ENCODE measurements around the gene PPP1R13B.
A peak's percentile ranks its signal among the peaks of the same experiment; 100 is the strongest.

The PPP1R13B gene

DNA sequence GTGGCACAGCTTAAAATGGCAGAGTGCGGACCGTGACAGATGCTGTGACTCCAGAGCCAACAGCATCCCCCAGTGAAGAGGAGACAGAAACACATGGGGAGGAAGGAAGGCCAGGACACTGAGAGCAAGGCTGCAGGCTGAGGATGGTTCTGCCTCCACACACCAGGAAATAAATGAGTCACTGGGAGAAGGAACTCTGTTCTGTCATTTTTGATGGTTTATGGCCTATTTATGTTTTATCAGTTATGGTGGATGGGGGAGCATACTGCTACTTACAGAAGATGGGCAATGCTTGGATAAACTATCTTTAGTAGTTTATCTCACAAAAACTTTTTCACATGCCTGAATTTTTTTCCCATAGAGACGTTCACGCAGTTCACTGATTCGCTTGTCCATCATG is 97.9 kb downstream of the PPP1R13B start:
- Mint-ChIP-seq H3K36me3 (peaks cover 6 to 13% of the 10 kb centered on the region in 2 donors), H3K9me3 (no peaks in the 10 kb centered on the region), H3K27me3 (no peaks in the 10 kb centered on the region), H3K4me3 (no peak overlapping the region), H3K27ac (no peak overlapping the region), H3K4me1 (no peaks in the 10 kb centered on the region)
- ATAC-seq (replicated peaks) (no peak), DNase-seq (no peak)

DNA sequence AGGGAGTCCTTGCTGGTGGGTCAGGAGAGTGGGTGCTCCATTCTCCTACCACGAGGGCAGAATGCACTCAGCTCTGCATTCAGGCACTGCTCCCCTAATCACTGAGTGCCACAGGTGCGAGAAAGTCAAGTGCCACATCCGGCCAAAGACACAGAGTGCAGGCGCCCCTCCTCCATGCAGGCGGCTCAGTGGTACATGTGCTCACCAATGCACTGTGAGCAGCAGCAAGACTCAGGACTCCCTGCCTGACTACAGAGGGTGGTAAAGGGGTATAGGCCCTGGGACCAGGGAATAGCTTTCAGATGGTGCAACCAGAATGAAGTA is 98.9 kb downstream of the PPP1R13B start:
- Mint-ChIP-seq H3K4me1 (no peaks in the 10 kb centered on the region), H3K27me3 (no peaks in the 10 kb centered on the region), H3K4me3 (no peak overlapping the region), H3K9me3 (no peaks in the 10 kb centered on the region), H3K27ac (no peak overlapping the region), H3K36me3 (peaks cover 6 to 9% of the 10 kb centered on the region in 2 donors)
- ATAC-seq (replicated peaks) (no peak), DNase-seq (no peak)

DNA sequence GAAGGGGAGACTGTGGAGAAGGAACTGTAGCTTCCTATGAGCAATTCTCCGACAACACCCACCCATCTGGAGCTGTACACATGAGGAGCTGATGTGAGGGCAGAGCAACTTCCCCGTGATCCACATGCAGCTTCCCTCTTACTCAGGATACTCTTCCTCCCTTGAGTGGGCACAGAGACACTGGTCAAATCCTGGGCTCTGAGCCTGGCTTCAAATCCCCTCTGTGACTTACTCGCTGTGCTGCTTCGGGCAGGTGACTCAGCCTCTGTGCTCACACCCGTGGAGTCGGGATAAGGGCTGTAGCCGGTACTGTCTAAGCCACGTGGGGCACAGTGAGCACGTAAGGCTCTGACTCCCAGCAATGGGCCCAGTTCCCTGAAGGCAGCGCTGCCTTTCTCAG is 100.7 kb downstream of the PPP1R13B start:
- Mint-ChIP-seq H3K4me3 (no peak overlapping the region), H3K4me1 (no peaks in the 10 kb centered on the region), H3K27ac (no peak overlapping the region), H3K27me3 (no peaks in the 10 kb centered on the region), H3K36me3 (peaks cover 9 to 13% of the 10 kb centered on the region in 2 donors), H3K9me3 (no peaks in the 10 kb centered on the region)
- no peak for ATAC-seq (replicated peaks)
- DNase-seq, result no peak

DNA sequence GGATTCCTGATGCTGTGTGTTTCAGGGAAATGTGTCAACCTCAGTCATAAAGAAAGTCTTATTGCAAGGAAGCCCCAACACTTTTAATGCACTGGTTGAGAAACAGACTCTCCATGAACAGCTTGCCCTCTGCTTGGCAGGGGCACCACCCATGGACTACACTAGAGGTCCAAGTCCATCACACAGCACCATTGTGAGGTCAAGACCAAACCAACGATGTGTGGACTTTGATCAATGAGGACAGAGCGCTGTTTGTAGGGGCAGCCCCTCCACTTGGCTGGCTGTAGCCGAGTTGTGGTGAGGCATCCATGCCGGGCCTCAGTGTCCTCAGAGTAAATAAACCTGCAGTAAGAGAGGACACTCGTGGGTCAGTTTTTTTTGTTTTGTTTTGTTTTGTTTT is 102.0 kb downstream of the PPP1R13B start:
- DNase-seq (no peak), ATAC-seq (replicated peaks) (no peak)
- Mint-ChIP-seq H3K4me1 (no peaks in the 10 kb centered on the region), H3K27me3 (no peaks in the 10 kb centered on the region), H3K9me3 (no peaks in the 10 kb centered on the region), H3K4me3 (no peak overlapping the region), H3K27ac (no peak overlapping the region), H3K36me3 (peaks cover 10 to 14% of the 10 kb centered on the region in 2 donors)

DNA sequence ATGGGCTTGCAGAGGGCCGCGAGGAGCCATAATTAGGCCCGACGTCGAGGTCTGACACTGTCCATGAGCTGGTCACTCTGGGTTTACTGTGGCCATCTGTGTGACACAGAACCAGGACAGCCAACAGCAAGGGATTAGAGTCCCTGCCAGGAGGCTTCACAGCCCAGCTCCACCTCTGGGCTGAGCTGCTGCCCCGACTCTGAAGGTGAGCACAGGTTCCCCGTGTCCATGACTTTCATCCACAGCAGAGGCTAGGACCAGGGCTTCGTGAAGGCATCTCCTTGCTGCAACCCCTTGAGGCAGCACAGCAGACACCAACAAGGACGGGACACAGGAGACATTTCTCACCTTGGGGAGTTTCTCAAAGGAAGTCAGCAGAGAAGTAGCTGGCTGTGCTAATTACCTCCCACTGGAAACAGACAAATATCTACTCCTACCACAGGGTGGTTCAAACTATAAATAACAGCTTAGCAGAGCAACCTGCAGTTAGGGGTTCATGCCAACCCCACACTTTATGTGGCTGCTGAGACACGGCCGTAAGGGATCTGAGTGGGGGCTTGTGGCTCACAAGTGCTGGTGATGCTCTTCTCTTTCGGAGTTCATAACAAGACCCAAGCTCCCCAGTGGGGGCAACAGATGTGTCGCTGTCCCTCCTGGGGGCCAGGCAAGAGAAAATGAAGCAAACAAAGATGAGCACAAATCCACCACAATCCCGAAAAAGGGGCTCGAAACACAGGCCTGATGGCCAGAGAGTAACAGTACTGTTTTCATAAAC is 102.6 kb downstream of the PPP1R13B start:
- Mint-ChIP-seq H3K36me3 (peaks cover 10 to 16% of the 10 kb centered on the region in 2 donors), H3K27me3 (no peaks in the 10 kb centered on the region), H3K9me3 (no peaks in the 10 kb centered on the region), H3K4me3 (no peak overlapping the region), H3K27ac (no peak overlapping the region), H3K4me1 (no peaks in the 10 kb centered on the region)
- DNase-seq (no peak), ATAC-seq (replicated peaks) (no peak)

DNA sequence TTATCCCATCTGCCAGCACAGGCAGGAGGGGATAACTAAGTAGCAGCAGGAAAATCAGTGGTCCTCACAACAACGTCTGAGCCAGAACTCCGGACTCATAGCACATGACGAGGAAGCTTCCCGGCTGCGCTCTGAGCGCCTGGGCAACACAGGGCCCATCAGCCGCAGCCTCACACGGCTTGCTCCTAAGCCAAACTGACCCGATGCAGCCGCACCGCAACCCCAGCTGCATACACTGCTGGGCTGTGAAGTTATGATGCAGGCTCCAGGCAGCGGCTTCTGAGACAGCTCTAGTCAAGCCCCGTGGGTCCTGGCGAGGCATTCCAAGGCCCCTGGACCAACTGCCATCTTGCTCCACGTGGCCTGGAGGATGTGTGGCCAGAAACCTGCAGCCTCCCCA is 103.7 kb downstream of the PPP1R13B start:
- no peaks in the 10 kb centered on the region for H3K4me1 Mint-ChIP-seq
- DNase-seq, result no peak
- no peak for ATAC-seq (replicated peaks)
- H3K4me3 Mint-ChIP-seq, result no peak overlapping the region
- H3K36me3 Mint-ChIP-seq, result peaks cover 14 to 18% of the 10 kb centered on the region in 2 donors
- no peaks in the 10 kb centered on the region for H3K27me3 Mint-ChIP-seq
- H3K9me3 Mint-ChIP-seq, result no peaks in the 10 kb centered on the region
- H3K27ac Mint-ChIP-seq, result no peak overlapping the region

DNA sequence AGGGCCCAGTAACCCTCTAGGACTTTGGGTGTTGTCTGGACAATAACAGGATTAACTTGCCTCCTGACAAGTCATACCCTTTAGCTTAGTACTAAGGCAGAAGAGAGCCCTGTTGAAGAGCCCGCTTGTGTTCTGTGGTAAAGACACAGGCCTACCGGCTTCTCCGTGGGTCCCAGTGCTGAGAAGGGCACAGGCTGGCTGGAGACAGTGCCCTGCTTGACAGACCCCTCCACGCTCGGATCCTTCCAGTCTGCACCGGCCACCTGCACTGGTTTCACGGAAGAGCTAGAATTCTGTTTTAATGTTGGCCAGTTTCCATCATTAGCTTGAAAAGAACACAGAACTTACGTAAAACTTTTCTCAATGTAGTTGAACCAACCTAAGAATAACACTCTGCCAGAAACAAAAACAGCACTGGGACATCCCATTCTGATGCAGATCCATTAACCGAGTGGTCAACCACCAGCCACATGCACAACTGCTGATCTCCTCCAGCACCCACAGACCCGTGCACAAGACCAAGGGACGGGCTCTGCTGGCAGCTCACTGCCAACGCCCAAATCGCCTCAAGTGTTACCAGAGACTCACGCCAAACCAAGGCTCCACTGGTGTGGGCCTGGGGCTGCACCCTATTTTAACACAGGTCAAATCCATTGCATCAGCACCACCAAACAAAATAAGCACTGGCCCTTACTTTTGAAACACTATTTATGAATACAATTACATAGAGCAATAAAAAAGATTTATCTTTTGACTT is 104.7 kb downstream of the PPP1R13B start:
- Mint-ChIP-seq H3K9me3 (no peaks in the 10 kb centered on the region), H3K27ac (peak overlapping the region; percentile 3), H3K36me3 (peaks cover 21 to 27% of the 10 kb centered on the region in 2 donors), H3K4me1 (no peaks in the 10 kb centered on the region), H3K4me3 (no peak overlapping the region), H3K27me3 (no peaks in the 10 kb centered on the region)
- ATAC-seq (replicated peaks) (no peak), DNase-seq (no peak)

DNA sequence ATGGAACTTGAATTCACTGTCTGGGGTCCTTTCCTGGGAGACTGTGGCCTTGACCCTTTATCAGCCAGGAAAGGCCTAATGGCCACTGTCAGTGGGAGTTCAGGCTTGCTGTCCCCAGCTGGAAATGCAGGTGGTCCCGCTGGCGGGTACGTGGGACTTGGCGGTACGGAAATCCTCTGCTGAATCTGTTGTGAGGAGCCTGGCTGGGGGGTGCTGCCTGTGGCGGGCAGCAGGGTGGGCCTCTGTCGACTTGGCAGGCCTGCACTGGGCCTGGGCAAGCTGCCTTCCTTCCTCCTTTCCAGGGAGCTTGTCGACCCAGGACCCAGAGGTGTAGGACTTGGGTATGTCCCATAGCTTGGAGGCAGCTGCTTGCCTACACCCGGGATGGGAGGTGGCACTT is 105.5 kb downstream of the PPP1R13B start:
- DNase-seq (no peak), ATAC-seq (replicated peaks) (no peak)
- H3K4me1 Mint-ChIP-seq, result no peaks in the 10 kb centered on the region
- H3K9me3 Mint-ChIP-seq, result no peaks in the 10 kb centered on the region
- H3K4me3 Mint-ChIP-seq, result no peak overlapping the region
- H3K36me3 Mint-ChIP-seq, result peaks cover 22 to 27% of the 10 kb centered on the region in 2 donors
- no peaks in the 10 kb centered on the region for H3K27me3 Mint-ChIP-seq
- H3K27ac Mint-ChIP-seq, result peak overlapping the region; percentile 20

DNA sequence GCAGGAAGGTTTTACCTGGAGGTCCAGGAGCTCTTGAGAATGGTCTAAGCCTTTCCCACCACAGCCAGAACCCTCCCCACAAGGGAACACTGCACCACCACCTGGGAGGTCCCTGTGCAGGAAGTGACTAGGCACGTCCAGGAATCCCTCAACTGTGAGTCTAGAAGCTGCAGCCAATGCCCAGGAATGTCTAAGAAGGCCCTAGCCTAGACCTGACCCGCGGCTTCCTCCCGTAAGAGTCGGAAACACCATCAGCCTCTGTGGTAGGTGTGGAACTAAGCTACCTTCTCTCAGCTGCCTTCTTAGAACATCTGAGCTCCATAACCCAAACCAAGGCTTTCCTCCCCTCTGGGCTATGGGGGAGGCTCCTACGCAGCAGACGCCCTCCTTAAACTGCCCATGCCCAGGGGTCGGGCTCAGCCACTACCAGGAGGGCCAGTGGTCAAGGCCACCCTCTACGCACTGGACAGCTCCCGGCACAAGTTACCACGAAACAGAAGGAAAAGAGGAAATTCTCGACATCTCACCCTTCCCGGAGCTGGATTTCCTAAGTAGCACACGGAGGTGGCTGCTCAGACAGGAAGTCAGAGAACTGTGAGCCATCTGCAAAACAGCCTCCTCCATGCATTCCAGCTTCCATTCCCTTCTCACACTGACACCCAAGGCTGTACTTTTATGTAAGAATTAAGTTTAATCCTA is 106.2 kb downstream of the PPP1R13B start:
- no peak for ATAC-seq (replicated peaks)
- H3K36me3 Mint-ChIP-seq, result peaks cover 22 to 25% of the 10 kb centered on the region in 2 donors
- H3K27ac Mint-ChIP-seq, result no peak overlapping the region
- no peak for DNase-seq
- H3K27me3 Mint-ChIP-seq, result no peaks in the 10 kb centered on the region
- no peaks in the 10 kb centered on the region for H3K9me3 Mint-ChIP-seq
- no peak overlapping the region for H3K4me3 Mint-ChIP-seq
- no peaks in the 10 kb centered on the region for H3K4me1 Mint-ChIP-seq

DNA sequence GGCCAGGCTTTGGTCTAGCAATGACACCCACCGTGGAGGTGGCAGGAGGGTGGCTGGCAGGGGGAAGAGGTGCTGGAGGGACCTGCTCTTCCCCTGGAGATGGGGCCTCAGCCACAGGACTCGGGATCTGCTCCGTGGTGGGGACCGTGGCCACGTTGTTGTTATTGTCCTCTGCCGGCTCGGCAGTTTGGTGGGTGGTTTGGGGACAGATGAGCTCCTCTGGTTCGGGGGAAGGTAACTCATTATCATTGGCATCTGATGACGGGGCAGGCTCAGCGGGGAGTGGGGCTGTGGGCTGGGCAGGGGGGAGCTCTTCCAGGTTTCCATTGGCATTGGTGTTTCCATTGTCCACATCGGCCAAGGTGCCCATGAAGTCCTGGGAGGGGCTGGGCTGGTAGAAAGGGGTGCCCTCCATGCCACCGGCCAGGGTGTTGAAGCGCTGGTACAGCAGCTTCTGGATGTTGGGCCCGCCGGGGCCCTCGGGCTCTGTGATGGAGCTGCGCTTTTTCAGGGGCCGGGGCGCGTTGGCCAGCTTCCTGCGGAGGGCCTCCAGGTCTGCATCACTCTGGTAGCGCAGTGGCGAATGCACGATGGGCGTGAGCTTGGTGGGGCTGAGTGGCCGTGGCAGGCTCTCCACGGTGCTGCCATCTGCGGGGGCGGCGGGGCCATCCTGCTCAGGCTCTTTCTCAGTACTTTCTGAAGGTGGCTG is 107.4 kb downstream of the PPP1R13B start:
- Mint-ChIP-seq H3K9me3 (no peaks in the 10 kb centered on the region), H3K27ac (no peak overlapping the region), H3K36me3 (peaks cover 20 to 25% of the 10 kb centered on the region in 2 donors), H3K27me3 (no peaks in the 10 kb centered on the region), H3K4me1 (no peaks in the 10 kb centered on the region), H3K4me3 (no peak overlapping the region)
- DNase-seq (no peak), ATAC-seq (replicated peaks) (no peak)

DNA sequence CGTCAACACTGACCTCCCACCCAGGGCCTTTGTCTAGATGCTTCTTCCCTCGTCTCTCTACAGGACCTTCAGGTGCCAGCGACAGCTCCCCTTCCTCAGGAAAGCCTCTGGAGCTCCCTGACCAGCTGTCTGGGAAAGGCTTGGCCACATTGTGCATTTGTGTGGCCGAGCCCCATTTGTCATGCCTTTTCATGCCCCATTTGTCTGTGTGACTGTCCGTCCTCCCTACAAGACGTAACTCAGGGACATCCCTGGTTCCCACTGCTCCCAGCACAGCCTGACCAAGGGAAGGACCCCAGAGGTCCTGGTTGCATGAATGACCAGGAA is 107.9 kb downstream of the PPP1R13B start:
- H3K4me1 Mint-ChIP-seq, result no peaks in the 10 kb centered on the region
- no peak for DNase-seq
- no peak overlapping the region for H3K27ac Mint-ChIP-seq
- H3K36me3 Mint-ChIP-seq, result peaks cover 23 to 29% of the 10 kb centered on the region in 2 donors
- no peaks in the 10 kb centered on the region for H3K9me3 Mint-ChIP-seq
- no peaks in the 10 kb centered on the region for H3K27me3 Mint-ChIP-seq
- no peak for ATAC-seq (replicated peaks)
- no peak overlapping the region for H3K4me3 Mint-ChIP-seq

DNA sequence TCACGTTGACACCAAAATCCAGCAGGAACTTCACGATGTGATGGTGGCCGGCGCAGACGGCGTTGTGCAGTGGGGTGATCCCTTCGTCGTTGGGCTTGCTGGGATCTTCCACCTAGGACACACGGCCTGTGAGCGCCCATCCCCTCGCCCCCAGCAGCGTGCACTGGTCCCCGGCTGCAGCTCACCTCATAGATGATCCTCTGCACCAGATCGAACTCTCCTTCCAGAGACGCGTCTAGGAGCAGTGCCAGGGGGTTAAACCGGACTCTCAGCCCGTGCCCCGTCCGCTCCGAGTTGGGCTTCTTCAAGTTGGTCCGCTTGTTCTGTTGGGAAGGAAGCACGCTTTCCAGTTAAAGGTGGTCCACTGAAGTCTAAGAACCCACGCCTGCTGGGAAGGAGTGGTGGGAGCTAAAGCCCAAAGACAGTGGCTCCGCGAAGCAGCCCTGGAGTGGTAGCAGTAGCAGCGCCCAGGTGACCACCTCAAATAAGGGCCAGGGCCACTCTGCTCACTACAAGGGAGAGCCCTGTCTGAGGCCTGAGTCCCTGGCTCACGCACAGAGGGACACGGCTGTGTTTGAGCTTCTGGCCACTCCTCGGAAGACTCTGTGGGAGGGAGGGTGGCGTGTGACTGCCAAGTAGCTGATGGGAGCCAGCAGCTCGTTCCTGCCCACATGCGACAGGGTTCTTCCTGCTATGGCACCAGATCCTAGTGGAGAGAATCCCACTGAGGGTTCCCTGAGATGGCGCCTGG is 108.5 kb downstream of the PPP1R13B start:
- Mint-ChIP-seq H3K27ac (no peak overlapping the region), H3K4me1 (no peaks in the 10 kb centered on the region), H3K27me3 (no peaks in the 10 kb centered on the region), H3K4me3 (no peak overlapping the region), H3K9me3 (no peaks in the 10 kb centered on the region), H3K36me3 (peaks cover 24 to 30% of the 10 kb centered on the region in 2 donors)
- DNase-seq (no peak), ATAC-seq (replicated peaks) (no peak)

DNA sequence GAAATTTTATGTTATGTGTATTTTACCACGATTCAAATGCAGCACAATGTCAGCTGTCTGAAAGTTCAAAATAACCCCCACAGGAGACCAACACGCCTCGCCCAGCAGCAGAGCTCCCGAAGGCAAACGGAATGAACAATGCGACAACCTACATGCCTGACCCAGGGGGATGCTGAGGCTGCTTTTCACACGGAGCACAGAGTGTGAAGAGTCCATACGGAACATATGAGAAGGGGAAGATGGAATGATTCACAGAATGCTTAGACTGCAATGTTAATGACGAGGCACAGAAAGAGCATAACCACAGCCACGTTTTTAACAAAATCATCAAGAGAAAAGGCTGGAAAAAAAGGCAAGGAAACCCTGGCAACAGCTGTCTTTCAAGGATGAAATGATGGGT is 109.2 kb downstream of the PPP1R13B start:
- ATAC-seq (replicated peaks) (no peak), DNase-seq (no peak)
- Mint-ChIP-seq H3K27ac (no peak overlapping the region), H3K4me3 (no peak overlapping the region), H3K36me3 (peaks cover 24 to 30% of the 10 kb centered on the region in 2 donors), H3K27me3 (no peaks in the 10 kb centered on the region), H3K9me3 (no peaks in the 10 kb centered on the region), H3K4me1 (no peaks in the 10 kb centered on the region)

Measured in stimulated activated naive B cell treated with anti-CD40 and anti-IgM and Interleukin-4, amounts not matched to agents 10 μg/mL and 1 μg/mL and 100 μg/mL, for 72 hours (primary cell).